ENCODE results near the gene L3MBTL2.

L3MBTL2 gene

DNA sequence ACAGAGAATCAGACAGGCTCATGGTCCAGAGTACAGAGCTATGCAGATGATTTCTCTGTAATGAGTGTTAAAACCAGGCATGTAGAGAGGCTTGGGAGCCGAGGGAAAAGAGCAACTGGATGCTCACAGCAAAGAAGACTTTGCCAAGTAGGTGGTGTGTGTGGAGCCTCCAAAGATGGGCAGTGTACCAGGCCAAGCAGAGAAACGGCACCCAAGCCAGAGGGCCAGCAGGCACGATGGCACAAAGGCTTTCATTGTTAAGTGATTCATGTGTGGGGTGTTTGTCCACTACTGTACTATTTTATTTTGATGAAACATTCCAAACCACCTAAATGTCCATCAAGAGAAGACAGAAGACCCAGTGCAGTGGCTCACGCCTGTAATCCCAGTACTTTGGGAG, 69.7 kb downstream of the L3MBTL2 start:
- no peak for DNase-seq (ENCODE audit: low spot score)

- DNase-seq (ENCODE audit: low spot score): no peak
These were observed 75.0 kb downstream of the L3MBTL2 start for GRCh38 chr22:41280065-41280464.

- DNase-seq (ENCODE audit: low spot score): no peak
These were observed 75.7 kb downstream of the L3MBTL2 start for GRCh38 chr22:41280854-41281253.

Data from germinal center (tissue), 1 donor.